Tibial nerve (tissue), 4 donors: ENCODE data around the gene NAIF1.

Experiments
- CTCF ChIP-seq, 5 experiments: fragments of 200-600 bp in 3 of 5; fragments of 450-650 bp in 2 of 5; sonication (generic) in 3 of 5; IDR thresholded peaks; one replicate each; pipeline ENCODE4 v1.5.1; 2016 to 2019; ENCODE audit warnings: antibody characterized with exemption in 5 of 5, mild to moderate bottlenecking in 3 of 5, moderate library complexity in 2 of 5
- EP300 ChIP-seq, 2 donors: sonication (generic); formaldehyde crosslinking; IDR thresholded peaks; one replicate each; pipeline ENCODE4 v1.6.1; 2017; ENCODE audit warnings: antibody characterized with exemption in 2 of 2, mild to moderate bottlenecking in 1 of 2
- POLR2A ChIP-seq, 2 donors: fragments of 450-650 bp; IDR thresholded peaks; one replicate each; pipeline ENCODE4 v1.6.1; 2017; ENCODE audit warnings: antibody characterized with exemption in 2 of 2, mild to moderate bottlenecking in 2 of 2, moderate library complexity in 2 of 2

GRCh38 chr9:128091144-128091543 lies 24.0 kb upstream of the NAIF1 start:
- no peak for TF ChIP-seq CTCF (IDR thresholded peaks at IDR 0.05)
- peak in 1 of 2 donors; percentile 17 for TF ChIP-seq POLR2A (IDR thresholded peaks at IDR 0.05)
- no peak for TF ChIP-seq EP300 (IDR thresholded peaks at IDR 0.05)
